Renal cortex interstitium (tissue), 11 donors: ENCODE measurements around the gene GNAZ. TPM values are rescaled to one million over a fixed set of nuclear protein-coding genes. Genes with fewer than 3 reads are reported as not detected.

ENCODE experiments used
- DNase-seq, 11 donors: peaks; one replicate each; pipeline ENCODE4 v3.0.0-alpha.2; 2013; ENCODE audit warnings: low read depth in 9 of 11, low spot score in 4 of 11; ENCODE audit errors: extremely low read depth in 1 of 11
- polyA plus RNA-seq, 3 donors: library from polyadenylated mRNA; unstranded; fragments of 120-200 nt; gene quantifications; one replicate each; pipeline ENCODE4 v1.2.1, GENCODE V29; 2013; ENCODE audit not compliant: insufficient read length in 3 of 3

Gene GNAZ
- polyA plus RNA-seq, 3 donors = 4.6 to 6.8 (median 6.7) TPM

DNA sequence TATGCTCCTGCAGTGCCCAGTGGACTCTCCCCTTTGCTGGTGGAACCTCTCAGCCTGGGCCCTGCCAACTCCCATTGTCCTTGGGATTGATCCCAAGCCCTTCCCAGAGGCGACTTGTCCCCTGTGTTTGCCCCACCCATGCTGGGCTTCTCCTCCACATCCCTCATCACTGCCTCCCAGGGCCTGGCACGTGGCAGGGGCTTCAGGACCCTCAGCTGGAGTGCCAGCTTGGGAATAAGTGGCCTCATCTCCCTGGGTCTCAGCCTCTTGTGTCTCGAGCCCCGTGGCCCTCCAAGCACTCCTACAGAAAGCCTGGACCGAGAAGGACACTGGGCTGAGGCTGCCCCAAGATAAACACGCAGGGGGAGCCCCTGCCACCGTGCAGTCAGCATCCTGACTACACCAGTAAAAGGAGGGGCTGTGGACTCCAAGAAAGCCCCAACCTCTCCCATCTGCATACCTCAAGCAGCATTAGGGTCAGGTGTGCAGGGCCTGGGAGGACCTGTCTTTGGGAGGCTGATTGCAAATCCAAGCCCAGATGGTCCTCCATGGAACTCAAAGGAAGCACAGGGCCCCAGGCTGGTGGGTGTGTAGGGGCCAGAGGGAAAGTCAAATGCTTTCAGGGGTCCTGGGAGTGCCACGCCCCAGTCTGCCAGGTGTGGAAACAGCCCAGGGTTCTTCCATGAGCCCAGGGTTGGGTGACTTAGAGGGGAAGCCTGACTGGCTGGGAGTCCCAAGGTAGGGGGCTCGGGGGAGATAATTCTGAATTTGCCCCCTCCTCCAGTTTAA, 9.5 kb upstream of the GNAZ start:
- no peak for DNase-seq

GRCh38 chr22:23061471-23062280, 8.6 kb upstream of the GNAZ start:
- no peak for DNase-seq

DNA sequence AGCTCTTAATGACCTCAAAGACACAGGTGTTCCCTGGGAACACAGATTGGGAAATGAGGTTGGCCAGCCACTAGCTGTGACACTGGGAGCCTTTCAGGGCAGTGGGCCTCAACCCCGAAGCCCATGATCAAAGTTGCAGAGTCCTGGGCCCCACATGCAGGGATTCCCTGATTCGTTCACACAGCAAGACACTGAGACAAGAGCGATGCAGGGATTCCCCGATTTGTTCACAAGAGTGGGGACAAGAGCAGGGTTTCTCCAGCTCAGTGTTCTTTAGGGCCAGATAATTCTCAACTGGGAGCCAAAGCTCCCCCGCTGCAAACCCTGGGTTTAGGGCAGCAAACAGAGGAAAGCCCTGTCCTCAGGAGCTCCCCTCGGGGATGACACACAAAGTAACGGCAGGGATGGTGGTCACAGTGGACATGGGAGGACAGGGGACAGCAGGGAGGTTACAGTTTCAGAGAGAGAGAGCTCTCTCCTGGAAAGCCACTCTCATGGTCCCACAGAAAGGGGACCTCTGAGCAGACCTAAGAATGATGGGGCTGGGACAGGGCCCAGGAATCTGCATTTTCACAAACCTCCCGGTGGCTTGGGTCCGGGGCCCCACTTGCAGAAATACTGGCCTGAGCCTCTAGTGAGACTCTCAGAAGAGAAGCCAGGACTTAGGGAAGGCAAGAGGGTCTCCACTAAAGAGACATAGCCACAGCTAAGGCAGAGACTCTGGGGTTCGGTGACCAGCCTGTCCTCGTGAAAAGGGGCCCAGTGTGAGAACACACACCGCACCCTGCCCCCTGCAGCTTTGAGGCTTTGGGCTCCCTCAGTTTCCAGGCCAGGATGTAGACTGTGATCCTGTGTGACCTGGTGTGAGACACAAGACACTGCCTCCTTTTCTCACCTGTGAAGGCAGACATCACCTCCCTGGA, 7.4 kb upstream of the GNAZ start:
- DNase-seq = no peak

DNA sequence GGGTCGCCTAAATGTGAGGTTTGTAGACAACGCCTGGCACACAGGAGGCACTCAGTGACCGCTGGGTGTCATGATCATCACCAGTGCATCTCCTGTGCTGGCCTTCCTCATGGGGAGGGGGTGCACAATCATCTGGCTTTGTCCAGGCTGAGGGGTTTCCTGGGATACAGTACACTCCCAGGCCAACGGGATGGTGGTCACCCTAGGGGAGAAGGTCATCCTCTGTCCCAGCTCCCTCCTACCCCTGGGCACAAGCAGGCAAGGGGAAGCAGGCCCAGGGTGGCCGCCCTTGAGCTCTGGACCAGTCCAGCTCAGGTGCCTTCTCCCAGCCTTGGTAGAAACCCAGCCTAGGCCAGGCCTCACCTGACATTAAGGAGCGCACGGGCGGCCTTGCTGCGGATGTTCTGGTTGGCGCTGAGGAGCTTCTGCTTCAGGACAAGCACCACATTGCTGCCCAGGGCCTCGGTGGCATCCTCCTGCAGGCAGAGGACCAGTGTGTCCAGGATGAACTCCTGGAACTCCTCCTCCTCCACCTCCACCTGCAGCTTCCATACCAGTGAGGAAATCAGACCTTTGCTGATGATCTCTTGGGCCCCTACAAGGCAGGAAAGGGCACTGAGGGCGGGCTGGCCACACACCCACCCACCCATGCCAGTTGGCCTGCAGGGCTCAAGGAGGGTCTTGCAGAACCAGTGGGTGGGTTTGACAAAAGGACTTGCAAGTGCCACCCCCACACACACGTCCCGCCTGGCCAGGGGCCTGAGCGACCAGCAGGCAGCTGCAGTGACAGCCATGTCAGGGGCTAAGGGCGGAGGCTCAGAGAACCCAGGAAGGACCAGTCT, 6.6 kb upstream of the GNAZ start:
- no peak for DNase-seq

DNA sequence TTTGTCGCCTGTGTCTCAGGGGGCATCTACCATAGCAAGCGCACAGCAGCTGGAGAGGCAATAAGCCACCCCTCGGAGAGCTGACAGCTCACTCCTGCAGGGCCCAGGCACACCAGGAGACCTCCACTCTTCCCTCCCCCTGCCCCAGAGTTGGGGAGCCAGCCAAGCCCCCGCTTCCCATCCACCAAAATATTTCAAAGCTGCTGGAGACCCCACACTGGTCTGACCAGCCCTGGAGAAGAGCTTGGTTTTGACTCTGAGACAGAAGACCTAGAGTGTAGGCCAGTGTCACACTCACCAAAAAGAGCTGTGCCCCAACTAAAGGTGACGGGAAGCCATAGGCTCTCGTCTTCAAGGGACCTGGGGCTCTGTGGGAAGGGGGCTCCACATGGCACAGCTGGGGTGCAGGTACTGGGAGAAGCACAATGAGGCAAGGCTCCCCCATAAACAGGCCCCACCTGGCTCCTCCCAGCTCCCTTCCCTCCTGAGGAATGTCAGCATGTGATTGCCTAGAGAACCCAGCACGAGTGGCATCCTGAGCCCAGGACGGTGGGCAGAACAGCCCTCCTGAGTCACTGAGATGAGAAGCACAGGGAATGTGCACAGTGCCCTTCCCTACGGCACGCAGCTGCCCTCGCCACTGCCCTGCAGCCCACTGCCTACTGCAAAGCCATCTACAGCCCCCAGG, 5.8 kb upstream of the GNAZ start:
- no peak for DNase-seq

- DNase-seq = no peak
Observed at GRCh38 chr22:23065069-23065451, 5.3 kb upstream of the GNAZ start.

- no peak for DNase-seq
Observed at GRCh38 chr22:23065495-23066122, 4.7 kb upstream of the GNAZ start.

GRCh38 chr22:23066200-23067022, 3.9 kb upstream of the GNAZ start:
- DNase-seq = no peak

- DNase-seq = no peak
Observed at GRCh38 chr22:23067023-23067650, 3.2 kb upstream of the GNAZ start.

- no peak for DNase-seq
Observed at GRCh38 chr22:23067691-23068090, 2.6 kb upstream of the GNAZ start.

- DNase-seq = no peak
Observed at GRCh38 chr22:23068096-23068831, 2.1 kb upstream of the GNAZ start.

DNA sequence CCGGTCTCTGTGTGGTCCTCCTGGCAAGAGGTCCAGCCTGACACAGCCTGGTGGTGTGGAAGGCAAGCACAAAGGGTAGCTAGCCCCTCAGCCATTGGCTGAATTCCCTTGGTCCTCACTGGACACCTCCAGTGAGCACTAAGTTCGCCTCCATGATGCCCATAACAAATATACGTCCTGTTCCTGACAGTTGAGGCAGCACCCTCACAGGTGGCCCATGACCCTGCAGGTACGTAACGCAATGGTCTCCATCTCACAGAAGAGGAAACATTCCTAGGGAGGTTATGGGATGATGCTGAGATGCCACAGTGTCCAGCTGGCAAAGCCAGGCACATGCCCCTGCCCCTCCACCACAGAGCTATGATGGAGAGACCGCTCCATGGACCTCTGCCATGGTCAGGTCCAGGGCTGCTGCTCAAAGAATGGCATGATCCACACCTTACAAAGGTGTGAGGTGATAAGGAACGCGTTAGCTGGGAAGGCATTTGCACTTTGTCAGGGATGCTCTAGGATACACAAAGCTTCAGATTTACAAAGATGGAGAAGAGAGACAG, 1.4 kb upstream of the GNAZ start:
- DNase-seq = no peak

GRCh38 chr22:23069502-23070357, 589 bp upstream of the GNAZ start:
- peak; percentile 51 to 84 (median 77) for DNase-seq

- no peak for DNase-seq
Observed at GRCh38 chr22:23071230-23072076, 1.1 kb downstream of the GNAZ start.
